ENCODE measurements around the gene RNF123.

Gene RNF123

DNA sequence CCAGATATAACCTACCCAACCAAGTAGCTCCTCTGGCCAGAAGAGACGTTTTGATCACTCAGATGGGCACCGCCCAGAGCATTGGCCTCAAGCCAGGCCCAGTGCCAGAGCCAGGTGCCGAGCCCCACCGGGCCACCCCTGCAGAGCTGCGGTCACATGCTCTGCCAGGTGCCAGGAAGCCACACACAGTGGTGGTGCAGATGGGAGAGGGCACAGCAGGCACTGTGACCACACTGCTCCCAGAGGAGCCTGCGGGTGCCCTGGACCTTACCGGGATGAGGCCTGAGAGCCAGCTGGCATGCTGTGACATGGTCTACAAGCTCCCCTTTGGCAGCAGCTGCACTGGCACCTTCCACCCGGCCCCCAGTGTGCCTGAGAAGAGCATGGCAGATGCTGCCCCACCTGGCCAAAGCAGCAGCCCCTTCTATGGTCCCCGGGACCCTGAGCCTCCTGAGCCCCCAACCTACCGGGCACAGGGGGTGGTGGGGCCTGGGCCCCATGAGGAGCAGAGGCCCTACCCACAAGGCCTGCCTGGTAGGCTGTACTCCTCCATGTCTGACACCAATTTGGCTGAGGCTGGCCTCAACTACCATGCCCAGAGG is 34.3 kb upstream of the RNF123 start:
- TF ChIP-seq, protein P1, sequence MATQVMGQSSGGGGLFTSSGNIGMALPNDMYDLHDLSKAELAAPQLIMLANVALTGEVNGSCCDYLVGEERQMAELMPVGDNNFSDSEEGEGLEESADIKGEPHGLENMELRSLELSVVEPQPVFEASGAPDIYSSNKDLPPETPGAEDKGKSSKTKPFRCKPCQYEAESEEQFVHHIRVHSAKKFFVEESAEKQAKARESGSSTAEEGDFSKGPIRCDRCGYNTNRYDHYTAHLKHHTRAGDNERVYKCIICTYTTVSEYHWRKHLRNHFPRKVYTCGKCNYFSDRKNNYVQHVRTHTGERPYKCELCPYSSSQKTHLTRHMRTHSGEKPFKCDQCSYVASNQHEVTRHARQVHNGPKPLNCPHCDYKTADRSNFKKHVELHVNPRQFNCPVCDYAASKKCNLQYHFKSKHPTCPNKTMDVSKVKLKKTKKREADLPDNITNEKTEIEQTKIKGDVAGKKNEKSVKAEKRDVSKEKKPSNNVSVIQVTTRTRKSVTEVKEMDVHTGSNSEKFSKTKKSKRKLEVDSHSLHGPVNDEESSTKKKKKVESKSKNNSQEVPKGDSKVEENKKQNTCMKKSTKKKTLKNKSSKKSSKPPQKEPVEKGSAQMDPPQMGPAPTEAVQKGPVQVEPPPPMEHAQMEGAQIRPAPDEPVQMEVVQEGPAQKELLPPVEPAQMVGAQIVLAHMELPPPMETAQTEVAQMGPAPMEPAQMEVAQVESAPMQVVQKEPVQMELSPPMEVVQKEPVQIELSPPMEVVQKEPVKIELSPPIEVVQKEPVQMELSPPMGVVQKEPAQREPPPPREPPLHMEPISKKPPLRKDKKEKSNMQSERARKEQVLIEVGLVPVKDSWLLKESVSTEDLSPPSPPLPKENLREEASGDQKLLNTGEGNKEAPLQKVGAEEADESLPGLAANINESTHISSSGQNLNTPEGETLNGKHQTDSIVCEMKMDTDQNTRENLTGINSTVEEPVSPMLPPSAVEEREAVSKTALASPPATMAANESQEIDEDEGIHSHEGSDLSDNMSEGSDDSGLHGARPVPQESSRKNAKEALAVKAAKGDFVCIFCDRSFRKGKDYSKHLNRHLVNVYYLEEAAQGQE (IDR thresholded peaks at IDR 0.05; ENCODE audit: insufficient replicate concordance, low read depth), result no peak
- TF ChIP-seq, protein P2, sequence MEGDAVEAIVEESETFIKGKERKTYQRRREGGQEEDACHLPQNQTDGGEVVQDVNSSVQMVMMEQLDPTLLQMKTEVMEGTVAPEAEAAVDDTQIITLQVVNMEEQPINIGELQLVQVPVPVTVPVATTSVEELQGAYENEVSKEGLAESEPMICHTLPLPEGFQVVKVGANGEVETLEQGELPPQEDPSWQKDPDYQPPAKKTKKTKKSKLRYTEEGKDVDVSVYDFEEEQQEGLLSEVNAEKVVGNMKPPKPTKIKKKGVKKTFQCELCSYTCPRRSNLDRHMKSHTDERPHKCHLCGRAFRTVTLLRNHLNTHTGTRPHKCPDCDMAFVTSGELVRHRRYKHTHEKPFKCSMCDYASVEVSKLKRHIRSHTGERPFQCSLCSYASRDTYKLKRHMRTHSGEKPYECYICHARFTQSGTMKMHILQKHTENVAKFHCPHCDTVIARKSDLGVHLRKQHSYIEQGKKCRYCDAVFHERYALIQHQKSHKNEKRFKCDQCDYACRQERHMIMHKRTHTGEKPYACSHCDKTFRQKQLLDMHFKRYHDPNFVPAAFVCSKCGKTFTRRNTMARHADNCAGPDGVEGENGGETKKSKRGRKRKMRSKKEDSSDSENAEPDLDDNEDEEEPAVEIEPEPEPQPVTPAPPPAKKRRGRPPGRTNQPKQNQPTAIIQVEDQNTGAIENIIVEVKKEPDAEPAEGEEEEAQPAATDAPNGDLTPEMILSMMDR (IDR thresholded peaks at IDR 0.05; ENCODE audit: insufficient read depth, low read length), result no peak
- TF ChIP-seq POLR2AphosphoS5 (IDR thresholded peaks at IDR 0.05; ENCODE audit: low read depth) (no peak), GABPA (IDR thresholded peaks at IDR 0.05; ENCODE audit: low read depth) (no peak), SPI1 (IDR thresholded peaks at IDR 0.05; ENCODE audit: borderline replicate concordance, low read depth) (no peak)
- no peak overlapping the region for H3K27ac ChIP-seq (replicated peaks)

DNA sequence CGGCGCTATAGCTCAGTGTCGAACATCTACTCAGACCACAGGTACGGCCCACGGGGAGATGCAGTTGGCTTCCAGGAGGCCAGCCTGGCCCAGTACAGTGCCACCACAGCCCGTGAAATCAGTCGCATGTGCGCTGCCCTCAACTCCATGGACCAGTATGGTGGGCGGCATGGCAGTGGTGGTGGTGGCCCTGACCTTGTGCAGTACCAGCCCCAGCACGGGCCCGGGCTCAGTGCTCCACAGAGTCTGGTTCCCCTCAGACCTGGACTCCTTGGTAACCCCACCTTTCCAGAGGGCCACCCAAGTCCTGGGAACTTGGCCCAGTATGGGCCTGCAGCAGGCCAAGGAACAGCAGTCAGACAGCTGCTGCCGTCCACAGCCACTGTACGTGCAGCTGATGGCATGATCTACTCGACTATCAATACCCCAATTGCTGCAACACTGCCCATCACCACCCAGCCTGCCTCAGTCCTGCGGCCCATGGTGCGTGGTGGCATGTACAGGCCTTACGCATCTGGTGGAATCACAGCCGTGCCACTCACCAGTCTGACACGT is 33.5 kb upstream of the RNF123 start:
- H3K27ac ChIP-seq (replicated peaks), result no peak overlapping the region
- TF ChIP-seq, protein P1 (IDR thresholded peaks at IDR 0.05; ENCODE audit: insufficient replicate concordance, low read depth), result no peak
- TF ChIP-seq, protein P2 (IDR thresholded peaks at IDR 0.05; ENCODE audit: insufficient read depth, low read length), result no peak
- no peak for TF ChIP-seq GABPA (IDR thresholded peaks at IDR 0.05; ENCODE audit: low read depth)
- TF ChIP-seq SPI1 (IDR thresholded peaks at IDR 0.05; ENCODE audit: borderline replicate concordance, low read depth), result no peak
- no peak for TF ChIP-seq POLR2AphosphoS5 (IDR thresholded peaks at IDR 0.05; ENCODE audit: low read depth)
- no peak for DNase-seq (ENCODE audit: low read depth in 1 of 2, low spot score in 1 of 2)

More for the DNA sequence above, 34.3 kb upstream of the RNF123 start:
- H3K4me3 ChIP-seq (replicated peaks; ENCODE audit: insufficient read depth, low read length), result no peak overlapping the region
- H3K27me3 ChIP-seq (ENCODE audit: insufficient read depth, poor library complexity, severe bottlenecking), result no peaks in the 10 kb centered on the region
- DNase-seq (ENCODE audit: low read depth in 1 of 2, low spot score in 1 of 2), result no peak

DNA sequence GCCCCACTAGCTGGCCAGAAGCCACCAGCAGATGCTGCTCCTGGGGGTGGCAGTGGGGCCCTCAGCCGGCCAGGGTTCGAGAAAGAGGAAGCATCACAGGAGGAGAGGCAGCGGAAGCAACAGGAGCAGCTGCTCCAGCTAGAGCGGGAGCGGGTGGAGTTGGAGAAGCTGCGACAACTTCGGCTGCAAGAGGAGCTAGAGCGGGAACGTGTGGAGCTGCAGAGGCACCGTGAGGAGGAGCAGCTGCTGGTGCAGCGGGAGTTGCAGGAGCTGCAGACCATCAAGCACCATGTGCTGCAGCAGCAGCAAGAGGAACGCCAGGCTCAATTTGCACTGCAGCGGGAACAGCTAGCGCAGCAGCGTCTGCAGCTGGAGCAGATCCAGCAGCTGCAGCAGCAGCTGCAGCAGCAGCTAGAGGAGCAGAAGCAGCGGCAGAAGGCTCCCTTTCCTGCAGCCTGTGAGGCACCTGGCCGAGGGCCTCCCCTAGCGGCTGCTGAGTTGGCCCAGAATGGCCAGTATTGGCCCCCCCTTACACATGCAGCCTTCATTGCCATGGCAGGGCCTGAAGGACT is 32.7 kb upstream of the RNF123 start:
- TF ChIP-seq POLR2AphosphoS5 (IDR thresholded peaks at IDR 0.05; ENCODE audit: low read depth), result peak; percentile 58; the same call in 1 of the 2 replicates
- TF ChIP-seq SPI1 (IDR thresholded peaks at IDR 0.05; ENCODE audit: borderline replicate concordance, low read depth), result no peak; the same call in 1 of the 2 replicates
- H3K27me3 ChIP-seq (ENCODE audit: insufficient read depth, poor library complexity, severe bottlenecking), result no peaks in the 10 kb centered on the region
- no peak overlapping the region for H3K4me3 ChIP-seq (replicated peaks; ENCODE audit: insufficient read depth, low read length)
- no peak overlapping the region for H3K27ac ChIP-seq (replicated peaks)
- DNase-seq (ENCODE audit: low read depth in 1 of 2, low spot score in 1 of 2), result peak; percentile 75 to 88

More for the DNA sequence above, 33.5 kb upstream of the RNF123 start:
- H3K27me3 ChIP-seq (ENCODE audit: insufficient read depth, poor library complexity, severe bottlenecking), result no peaks in the 10 kb centered on the region
- H3K4me3 ChIP-seq (replicated peaks; ENCODE audit: insufficient read depth, low read length), result no peak overlapping the region

DNA sequence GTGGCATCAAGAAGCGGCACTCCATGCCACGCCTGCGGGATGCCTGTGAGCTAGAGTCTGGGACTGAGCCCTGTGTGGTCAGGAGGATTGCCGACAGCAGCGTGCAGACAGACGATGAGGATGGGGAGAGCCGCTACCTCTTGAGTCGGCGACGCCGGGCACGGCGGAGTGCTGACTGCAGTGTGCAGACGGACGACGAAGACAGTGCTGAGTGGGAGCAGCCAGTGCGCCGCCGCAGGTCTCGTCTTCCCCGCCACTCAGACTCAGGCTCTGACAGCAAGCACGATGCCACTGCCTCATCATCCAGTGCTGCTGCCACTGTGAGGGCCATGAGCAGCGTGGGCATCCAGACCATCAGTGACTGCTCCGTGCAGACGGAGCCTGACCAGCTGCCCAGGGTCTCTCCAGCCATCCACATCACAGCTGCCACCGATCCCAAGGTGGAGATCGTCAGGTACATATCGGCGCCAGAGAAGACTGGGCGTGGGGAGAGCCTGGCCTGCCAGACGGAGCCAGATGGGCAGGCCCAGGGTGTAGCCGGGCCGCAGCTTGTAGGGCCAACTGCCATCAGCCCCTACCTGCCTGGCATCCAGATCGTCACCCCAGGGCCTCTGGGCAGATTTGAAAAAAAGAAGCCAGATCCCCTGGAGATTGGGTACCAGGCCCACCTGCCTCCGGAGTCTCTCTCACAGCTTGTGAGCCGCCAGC is 32.0 kb upstream of the RNF123 start:
- H3K4me3 ChIP-seq (replicated peaks; ENCODE audit: insufficient read depth, low read length), result no peak overlapping the region
- peak in 1 of 2 experiments; percentile 14 for DNase-seq (ENCODE audit: low read depth in 1 of 2, low spot score in 1 of 2)
- no peak overlapping the region for H3K27ac ChIP-seq (replicated peaks)
- H3K27me3 ChIP-seq (ENCODE audit: insufficient read depth, poor library complexity, severe bottlenecking), result no peaks in the 10 kb centered on the region
- TF ChIP-seq POLR2AphosphoS5 (IDR thresholded peaks at IDR 0.05; ENCODE audit: low read depth) (no peak), GABPA (IDR thresholded peaks at IDR 0.05; ENCODE audit: low read depth) (no peak), SPI1 (IDR thresholded peaks at IDR 0.05; ENCODE audit: borderline replicate concordance, low read depth) (no peak)
- TF ChIP-seq, protein P1 (IDR thresholded peaks at IDR 0.05; ENCODE audit: insufficient replicate concordance, low read depth), result no peak
- TF ChIP-seq, protein P2 (IDR thresholded peaks at IDR 0.05; ENCODE audit: insufficient read depth, low read length), result no peak

Data from HL-60 (cell line).